ENCODE results near the gene RPL7L1.

Gene RPL7L1

GRCh38 chr6:42879372-42880239, at the start of gene RPL7L1:
Gene RPL7L1, plus strand, starts transcription at chr6:42879616. Its CDS starts 295 bp downstream, at chr6:42879911.
- DNase-seq (ENCODE audit: low read depth), result peak; percentile 91
- TF ChIP-seq, protein P1, sequence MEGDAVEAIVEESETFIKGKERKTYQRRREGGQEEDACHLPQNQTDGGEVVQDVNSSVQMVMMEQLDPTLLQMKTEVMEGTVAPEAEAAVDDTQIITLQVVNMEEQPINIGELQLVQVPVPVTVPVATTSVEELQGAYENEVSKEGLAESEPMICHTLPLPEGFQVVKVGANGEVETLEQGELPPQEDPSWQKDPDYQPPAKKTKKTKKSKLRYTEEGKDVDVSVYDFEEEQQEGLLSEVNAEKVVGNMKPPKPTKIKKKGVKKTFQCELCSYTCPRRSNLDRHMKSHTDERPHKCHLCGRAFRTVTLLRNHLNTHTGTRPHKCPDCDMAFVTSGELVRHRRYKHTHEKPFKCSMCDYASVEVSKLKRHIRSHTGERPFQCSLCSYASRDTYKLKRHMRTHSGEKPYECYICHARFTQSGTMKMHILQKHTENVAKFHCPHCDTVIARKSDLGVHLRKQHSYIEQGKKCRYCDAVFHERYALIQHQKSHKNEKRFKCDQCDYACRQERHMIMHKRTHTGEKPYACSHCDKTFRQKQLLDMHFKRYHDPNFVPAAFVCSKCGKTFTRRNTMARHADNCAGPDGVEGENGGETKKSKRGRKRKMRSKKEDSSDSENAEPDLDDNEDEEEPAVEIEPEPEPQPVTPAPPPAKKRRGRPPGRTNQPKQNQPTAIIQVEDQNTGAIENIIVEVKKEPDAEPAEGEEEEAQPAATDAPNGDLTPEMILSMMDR (IDR thresholded peaks at IDR 0.05; ENCODE audit: low read depth, low read length), result no peak
- TF ChIP-seq MYC (IDR thresholded peaks at IDR 0.05; ENCODE audit: low read depth, low read length) (peak; percentile 94), POLR2A (IDR thresholded peaks at IDR 0.05; ENCODE audit: extremely low read depth, insufficient read length) (peak; percentile 89)
- TF ChIP-seq, protein P2, sequence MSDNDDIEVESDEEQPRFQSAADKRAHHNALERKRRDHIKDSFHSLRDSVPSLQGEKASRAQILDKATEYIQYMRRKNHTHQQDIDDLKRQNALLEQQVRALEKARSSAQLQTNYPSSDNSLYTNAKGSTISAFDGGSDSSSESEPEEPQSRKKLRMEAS (IDR thresholded peaks at IDR 0.05; ENCODE audit: low read depth, low read length), result peak; percentile 92

GRCh38 chr6:42831237-42831636, 48.2 kb upstream of the RPL7L1 start:
- DNase-seq (ENCODE audit: low read depth), result no peak
- TF ChIP-seq, protein P2 (IDR thresholded peaks at IDR 0.05; ENCODE audit: low read depth, low read length), result no peak
- H3K4me3 ChIP-seq (ENCODE audit: low read depth, low read length), result no peak overlapping the region

More at GRCh38 chr6:42879372-42880239, at the start of gene RPL7L1:
- peak within 1 kb of the TSS; percentile 90 for H3K4me3 ChIP-seq (ENCODE audit: low read depth, low read length)

GRCh38 chr6:42834056-42834455, 45.4 kb upstream of the RPL7L1 start:
- H3K4me3 ChIP-seq (ENCODE audit: low read depth, low read length), result no peak overlapping the region
- no peak for DNase-seq (ENCODE audit: low read depth)
- no peak for TF ChIP-seq MYC (IDR thresholded peaks at IDR 0.05; ENCODE audit: low read depth, low read length)
- TF ChIP-seq, protein P2 (IDR thresholded peaks at IDR 0.05; ENCODE audit: low read depth, low read length), result no peak
- TF ChIP-seq POLR2A (IDR thresholded peaks at IDR 0.05; ENCODE audit: extremely low read depth, insufficient read length), result no peak
- TF ChIP-seq, protein P1 (IDR thresholded peaks at IDR 0.05; ENCODE audit: low read depth, low read length), result no peak

- DNase-seq (ENCODE audit: low read depth), result peak; percentile 27
- TF ChIP-seq, protein P2 (IDR thresholded peaks at IDR 0.05; ENCODE audit: low read depth, low read length), result no peak
- no peak for TF ChIP-seq MYC (IDR thresholded peaks at IDR 0.05; ENCODE audit: low read depth, low read length)
- no peak for TF ChIP-seq POLR2A (IDR thresholded peaks at IDR 0.05; ENCODE audit: extremely low read depth, insufficient read length)
- TF ChIP-seq, protein P1 (IDR thresholded peaks at IDR 0.05; ENCODE audit: low read depth, low read length), result no peak
- H3K4me3 ChIP-seq (ENCODE audit: low read depth, low read length), result no peak overlapping the region
Observed at GRCh38 chr6:42841844-42842584, 37.4 kb upstream of the RPL7L1 start.

- TF ChIP-seq MYC (IDR thresholded peaks at IDR 0.05; ENCODE audit: low read depth, low read length), result no peak
- TF ChIP-seq, protein P2 (IDR thresholded peaks at IDR 0.05; ENCODE audit: low read depth, low read length), result no peak
- no peak for TF ChIP-seq POLR2A (IDR thresholded peaks at IDR 0.05; ENCODE audit: extremely low read depth, insufficient read length)
- TF ChIP-seq, protein P1 (IDR thresholded peaks at IDR 0.05; ENCODE audit: low read depth, low read length), result no peak
- no peak overlapping the region for H3K4me3 ChIP-seq (ENCODE audit: low read depth, low read length)
- DNase-seq (ENCODE audit: low read depth), result no peak
Observed at GRCh38 chr6:42845327-42845694, 34.1 kb upstream of the RPL7L1 start.

DNA sequence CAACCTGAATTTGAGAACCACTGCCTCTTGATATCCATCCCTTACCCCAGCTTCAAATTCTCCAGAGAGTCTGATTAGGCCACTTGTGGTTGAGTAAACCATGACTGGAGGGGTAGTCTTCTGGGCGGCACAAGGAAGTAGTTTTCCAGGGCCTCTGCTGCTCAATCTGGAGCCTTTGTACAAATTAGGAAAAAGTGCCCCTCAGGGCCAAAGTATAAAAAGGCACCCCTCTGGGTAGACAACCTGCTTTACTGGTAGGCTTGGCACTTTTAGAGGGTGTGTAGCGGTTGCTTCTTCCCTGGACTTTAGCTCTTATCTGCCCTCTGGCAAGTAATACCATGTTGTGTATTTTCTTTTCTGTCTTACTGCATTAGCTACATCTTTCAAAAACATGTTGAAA, 32.9 kb upstream of the RPL7L1 start:
- no peak for TF ChIP-seq MYC (IDR thresholded peaks at IDR 0.05; ENCODE audit: low read depth, low read length)
- TF ChIP-seq, protein P1 (IDR thresholded peaks at IDR 0.05; ENCODE audit: low read depth, low read length), result no peak
- no peak for TF ChIP-seq POLR2A (IDR thresholded peaks at IDR 0.05; ENCODE audit: extremely low read depth, insufficient read length)
- TF ChIP-seq, protein P2 (IDR thresholded peaks at IDR 0.05; ENCODE audit: low read depth, low read length), result no peak
- H3K4me3 ChIP-seq (ENCODE audit: low read depth, low read length), result no peak overlapping the region
- DNase-seq (ENCODE audit: low read depth), result peak; percentile 69
